ENCODE data around the gene FILIP1L.
"Not testable (repeated sequence)": the region's sequence is repeated elsewhere in the genome, so short reads cannot be mapped to it uniquely, and the experiment has no call there.

Gene FILIP1L

GRCh38 chr3:99858469-99858868, 255.8 kb downstream of the FILIP1L start:
- DNase-seq, result no peak

GRCh38 chr3:99857278-99857677, 257.0 kb downstream of the FILIP1L start:
- no peak for DNase-seq

GRCh38 chr3:99856437-99857220, 257.7 kb downstream of the FILIP1L start:
- no peak for DNase-seq

GRCh38 chr3:99855900-99856299, 258.4 kb downstream of the FILIP1L start:
- no peak for DNase-seq

GRCh38 chr3:99854756-99855298, 259.5 kb downstream of the FILIP1L start:
- no peak for DNase-seq

- DNase-seq, result no peak
These were observed 261.4 kb downstream of the FILIP1L start for GRCh38 chr3:99852851-99853250.

- DNase-seq, result no peak
These were observed 262.3 kb downstream of the FILIP1L start for GRCh38 chr3:99851955-99852354.

GRCh38 chr3:99850608-99851007, 263.7 kb downstream of the FILIP1L start:
- DNase-seq, result no peak

GRCh38 chr3:99848433-99848832, 265.9 kb downstream of the FILIP1L start:
- no peak for DNase-seq

- DNase-seq, result no peak
These were observed 267.7 kb downstream of the FILIP1L start for GRCh38 chr3:99846477-99847160.

GRCh38 chr3:99845999-99846398, 268.3 kb downstream of the FILIP1L start:
- DNase-seq, result no peak

- no peak for DNase-seq
These were observed 269.0 kb downstream of the FILIP1L start for GRCh38 chr3:99845331-99845730.

GRCh38 chr3:99843590-99844258, 270.6 kb downstream of the FILIP1L start:
- DNase-seq, result no peak

- no peak for DNase-seq
These were observed 271.3 kb downstream of the FILIP1L start for GRCh38 chr3:99842826-99843589.

GRCh38 chr3:99841949-99842348, 272.4 kb downstream of the FILIP1L start:
- not testable (repeated sequence) for DNase-seq

GRCh38 chr3:99839613-99840012, 274.7 kb downstream of the FILIP1L start:
- no peak for DNase-seq

- DNase-seq, result no peak
These were observed 275.5 kb downstream of the FILIP1L start for GRCh38 chr3:99838755-99839154.

- no peak for DNase-seq
These were observed 276.6 kb downstream of the FILIP1L start for GRCh38 chr3:99837715-99838114.

GRCh38 chr3:99836681-99837080, 277.6 kb downstream of the FILIP1L start:
- no peak for DNase-seq

- DNase-seq, result no peak
These were observed 279.9 kb downstream of the FILIP1L start for GRCh38 chr3:99834211-99834957.

- no peak for DNase-seq
These were observed 280.6 kb downstream of the FILIP1L start for GRCh38 chr3:99833617-99834205.

- no peak for DNase-seq
These were observed 284.5 kb downstream of the FILIP1L start for GRCh38 chr3:99829844-99830243.

Measured in activated T-cell treated with anti-CD3 and anti-CD28 coated beads, Interleukin-2, amount 50 U/mL, for 48 hours (primary cell).